ENCODE results near the gene SMYD4.
"Not testable (repeated sequence)": the region's sequence is repeated elsewhere in the genome, so short reads cannot be mapped to it uniquely, and the experiment has no call there.

The SMYD4 gene

GRCh38 chr17:1810450-1811103 lies 19.1 kb downstream of the SMYD4 start:
- Histone ChIP-seq H3K36me3 (ENCODE audit: control insufficient read depth, insufficient read depth, low read length) (no peaks in the 10 kb centered on the region), H3K4me1 (ENCODE audit: control insufficient read depth, insufficient read depth, low read length) (no peaks in the 10 kb centered on the region), H3K4me3 (ENCODE audit: low read length) (no peak overlapping the region), H3K27ac (ENCODE audit: low read depth, low read length) (no peak overlapping the region), H3K27me3 (ENCODE audit: control insufficient read depth, insufficient read depth, low read length) (no peaks in the 10 kb centered on the region), H3K9ac (ENCODE audit: low read length) (no peak overlapping the region)

- H3K27ac ChIP-seq (ENCODE audit: low read depth, low read length); H3K36me3 ChIP-seq (ENCODE audit: control insufficient read depth, insufficient read depth, low read length); H3K9ac ChIP-seq (ENCODE audit: low read length); H3K4me3 ChIP-seq (ENCODE audit: low read length); H3K27me3 ChIP-seq (ENCODE audit: control insufficient read depth, insufficient read depth, low read length); H3K4me1 ChIP-seq (ENCODE audit: control insufficient read depth, insufficient read depth, low read length): not testable (repeated sequence)
Observed at GRCh38 chr17:1809815-1810214, 19.9 kb downstream of the SMYD4 start.

GRCh38 chr17:1808644-1809043 lies 21.1 kb downstream of the SMYD4 start:
- no peaks in the 10 kb centered on the region for H3K36me3 ChIP-seq (ENCODE audit: control insufficient read depth, insufficient read depth, low read length)
- no peak overlapping the region for H3K27ac ChIP-seq (ENCODE audit: low read depth, low read length)
- H3K27me3 ChIP-seq (ENCODE audit: control insufficient read depth, insufficient read depth, low read length), result no peaks in the 10 kb centered on the region
- no peak overlapping the region for H3K4me3 ChIP-seq (ENCODE audit: low read length)
- no peak overlapping the region for H3K9ac ChIP-seq (ENCODE audit: low read length)
- H3K4me1 ChIP-seq (ENCODE audit: control insufficient read depth, insufficient read depth, low read length), result no peaks in the 10 kb centered on the region

- no peak overlapping the region for H3K4me3 ChIP-seq (ENCODE audit: low read length)
- no peak overlapping the region for H3K9ac ChIP-seq (ENCODE audit: low read length)
- no peaks in the 10 kb centered on the region for H3K4me1 ChIP-seq (ENCODE audit: control insufficient read depth, insufficient read depth, low read length)
- no peak overlapping the region for H3K27ac ChIP-seq (ENCODE audit: low read depth, low read length)
- no peaks in the 10 kb centered on the region for H3K36me3 ChIP-seq (ENCODE audit: control insufficient read depth, insufficient read depth, low read length)
- H3K27me3 ChIP-seq (ENCODE audit: control insufficient read depth, insufficient read depth, low read length), result no peaks in the 10 kb centered on the region
Observed at GRCh38 chr17:1807890-1808289, 21.8 kb downstream of the SMYD4 start.

GRCh38 chr17:1803280-1803679 lies 26.4 kb downstream of the SMYD4 start:
- Histone ChIP-seq H3K27ac (ENCODE audit: low read depth, low read length) (no peak overlapping the region), H3K4me3 (ENCODE audit: low read length) (no peak overlapping the region), H3K9ac (ENCODE audit: low read length) (no peak overlapping the region), H3K36me3 (ENCODE audit: control insufficient read depth, insufficient read depth, low read length) (peaks cover 10% of the 10 kb centered on the region), H3K4me1 (ENCODE audit: control insufficient read depth, insufficient read depth, low read length) (no peaks in the 10 kb centered on the region), H3K27me3 (ENCODE audit: control insufficient read depth, insufficient read depth, low read length) (no peaks in the 10 kb centered on the region)

- H3K27me3 ChIP-seq (ENCODE audit: control insufficient read depth, insufficient read depth, low read length), result no peaks in the 10 kb centered on the region
- H3K36me3 ChIP-seq (ENCODE audit: control insufficient read depth, insufficient read depth, low read length), result peaks cover 10% of the 10 kb centered on the region
- H3K27ac ChIP-seq (ENCODE audit: low read depth, low read length), result no peak overlapping the region
- peaks cover under 1% of the 10 kb centered on the region for H3K4me1 ChIP-seq (ENCODE audit: control insufficient read depth, insufficient read depth, low read length)
- H3K9ac ChIP-seq (ENCODE audit: low read length), result no peak overlapping the region
- H3K4me3 ChIP-seq (ENCODE audit: low read length), result no peak overlapping the region
Observed at GRCh38 chr17:1802429-1802828, 27.3 kb downstream of the SMYD4 start.

- H3K4me1 ChIP-seq (ENCODE audit: control insufficient read depth, insufficient read depth, low read length), result peaks cover 5% of the 10 kb centered on the region
- H3K4me3 ChIP-seq (ENCODE audit: low read length), result no peak overlapping the region
- H3K27ac ChIP-seq (ENCODE audit: low read depth, low read length), result no peak overlapping the region
- H3K27me3 ChIP-seq (ENCODE audit: control insufficient read depth, insufficient read depth, low read length), result no peaks in the 10 kb centered on the region
- peaks cover 10% of the 10 kb centered on the region for H3K36me3 ChIP-seq (ENCODE audit: control insufficient read depth, insufficient read depth, low read length)
- H3K9ac ChIP-seq (ENCODE audit: low read length), result no peak overlapping the region
Observed at GRCh38 chr17:1800712-1801111, 29.0 kb downstream of the SMYD4 start.

GRCh38 chr17:1800240-1800639 lies 29.5 kb downstream of the SMYD4 start:
- Histone ChIP-seq H3K4me1 (ENCODE audit: control insufficient read depth, insufficient read depth, low read length) (peaks cover 5% of the 10 kb centered on the region), H3K9ac (ENCODE audit: low read length) (no peak overlapping the region), H3K36me3 (ENCODE audit: control insufficient read depth, insufficient read depth, low read length) (peaks cover 10% of the 10 kb centered on the region), H3K27ac (ENCODE audit: low read depth, low read length) (no peak overlapping the region), H3K27me3 (ENCODE audit: control insufficient read depth, insufficient read depth, low read length) (no peaks in the 10 kb centered on the region), H3K4me3 (ENCODE audit: low read length) (no peak overlapping the region)

- H3K4me3 ChIP-seq (ENCODE audit: low read length); H3K9ac ChIP-seq (ENCODE audit: low read length); H3K27ac ChIP-seq (ENCODE audit: low read depth, low read length); H3K4me1 ChIP-seq (ENCODE audit: control insufficient read depth, insufficient read depth, low read length); H3K27me3 ChIP-seq (ENCODE audit: control insufficient read depth, insufficient read depth, low read length): not testable (repeated sequence)
- peaks cover 10% of the 10 kb centered on the region for H3K36me3 ChIP-seq (ENCODE audit: control insufficient read depth, insufficient read depth, low read length)
Observed at GRCh38 chr17:1797846-1798245, 31.9 kb downstream of the SMYD4 start.

- peaks cover 5% of the 10 kb centered on the region for H3K4me1 ChIP-seq (ENCODE audit: control insufficient read depth, insufficient read depth, low read length)
- H3K36me3 ChIP-seq (ENCODE audit: control insufficient read depth, insufficient read depth, low read length), result peaks cover 10% of the 10 kb centered on the region
- no peak overlapping the region for H3K9ac ChIP-seq (ENCODE audit: low read length)
- no peak overlapping the region for H3K4me3 ChIP-seq (ENCODE audit: low read length)
- H3K27ac ChIP-seq (ENCODE audit: low read depth, low read length), result peak overlapping the region; percentile 61
- no peaks in the 10 kb centered on the region for H3K27me3 ChIP-seq (ENCODE audit: control insufficient read depth, insufficient read depth, low read length)
Observed at GRCh38 chr17:1797323-1797722, 32.4 kb downstream of the SMYD4 start.

- peak overlapping the region; percentile 61 for H3K27ac ChIP-seq (ENCODE audit: low read depth, low read length)
Observed at GRCh38 chr17:1796800-1797199, 32.9 kb downstream of the SMYD4 start.

GRCh38 chr17:1793447-1793806 lies 36.3 kb downstream of the SMYD4 start:
- Histone ChIP-seq H3K27me3 (ENCODE audit: control insufficient read depth, insufficient read depth, low read length) (no peaks in the 10 kb centered on the region), H3K9ac (ENCODE audit: low read length) (no peak overlapping the region), H3K4me1 (ENCODE audit: control insufficient read depth, insufficient read depth, low read length) (peaks cover 5% of the 10 kb centered on the region), H3K36me3 (ENCODE audit: control insufficient read depth, insufficient read depth, low read length) (no peaks in the 10 kb centered on the region), H3K27ac (ENCODE audit: low read depth, low read length) (no peak overlapping the region), H3K4me3 (ENCODE audit: low read length) (no peak overlapping the region)

More at GRCh38 chr17:1796800-1797199, 32.9 kb downstream of the SMYD4 start:
- peaks cover 5% of the 10 kb centered on the region for H3K4me1 ChIP-seq (ENCODE audit: control insufficient read depth, insufficient read depth, low read length)
- H3K27me3 ChIP-seq (ENCODE audit: control insufficient read depth, insufficient read depth, low read length), result no peaks in the 10 kb centered on the region
- H3K9ac ChIP-seq (ENCODE audit: low read length), result no peak overlapping the region
- H3K36me3 ChIP-seq (ENCODE audit: control insufficient read depth, insufficient read depth, low read length), result peaks cover 10% of the 10 kb centered on the region
- H3K4me3 ChIP-seq (ENCODE audit: low read length), result no peak overlapping the region
